GM12878 (cell line): ENCODE measurements around the gene MRPL37. TPM values are rescaled to one million over a fixed set of nuclear protein-coding genes. Genes with fewer than 3 reads are reported as not detected.

Experiments
- ATAC-seq: fragments of 200-7000 bp; cut with Tn5 transposase; 3 replicates; pipeline ENCODE4 v1.9.1; 2020; ENCODE audit warnings: mild to moderate bottlenecking, moderate library complexity
- BruUV-seq: library from RNA; stranded (reverse); fragments of 400-500 nt; replicated peaks from 2 replicates; lab custom pipeline; 2021; lab: Mats Ljungman, UMichigan
- CTCF ChIA-PET: fragments of 300-600 bp; sonication (Branson Sonifier 250); formaldehyde crosslinking; extraction: SDS; loops from one replicate; lab custom pipeline; 2021; ENCODE audit warnings: inconsistent platforms; lab: Yijun Ruan, JAX
- POLR2A ChIA-PET: fragments of 350-600 bp; formaldehyde crosslinking; extraction: SDS; loops from one replicate; lab custom pipeline; 2021; ENCODE audit warnings: inconsistent platforms; lab: Charles Lee
- RAD21 ChIA-PET: fragments of 300-600 bp; sonication (Branson Sonifier 250); formaldehyde crosslinking; loops from one replicate; lab custom pipeline; 2023; ENCODE audit warnings: antibody characterized with exemption; ENCODE audit not compliant: unreplicated experiment; lab: Charles Lee
- SMC1A ChIA-PET: fragments of 300-600 bp; sonication (Branson Sonifier 250); formaldehyde crosslinking; loops from one replicate; lab custom pipeline; 2023; ENCODE audit not compliant: unreplicated experiment, uncharacterized antibody; lab: Charles Lee
- DNase-seq: peaks from one replicate; pipeline ENCODE4 v3.0.0-alpha.2; 2011; ENCODE audit warnings: low read depth, low spot score
- FAIRE-seq: peaks from 3 replicates; lab custom pipeline; 2011; peaks lifted over from hg19 to GRCh38; lab: Jason Lieb, UNC
- H2AFZ ChIP-seq: 2 replicates; pipeline ENCODE4 v1.6.0; 2011; ENCODE audit warnings: low read depth, low read length, control low read depth; ENCODE audit not compliant: control insufficient read depth
- H3K27ac ChIP-seq: 2 replicates; pipeline ENCODE4 v1.5.1; 2011; ENCODE audit warnings: control low read depth; ENCODE audit not compliant: control insufficient read depth, insufficient read depth
- H3K27me3 ChIP-seq, 2 experiments: replicated peaks in 1 of 2; 2 replicates each; pipeline versions ENCODE4 v1.6.0 to v1.6.1; 2011; ENCODE audit warnings: low read length in 1 of 2; ENCODE audit not compliant: control insufficient read depth in 2 of 2, insufficient read depth in 2 of 2
- H3K36me3 ChIP-seq, 2 experiments: 2 replicates each; pipeline ENCODE4 v1.5.1; 2011; ENCODE audit warnings: low read length in 1 of 2; ENCODE audit not compliant: control insufficient read depth in 2 of 2, insufficient read depth in 2 of 2
- H3K4me1 ChIP-seq: 2 replicates; pipeline ENCODE4 v1.6.1; 2011; ENCODE audit warnings: mild to moderate bottlenecking, low read length, moderate library complexity, mixed read lengths; ENCODE audit not compliant: control insufficient read depth, insufficient read depth
- H3K4me2 ChIP-seq: 2 replicates; pipeline ENCODE4 v1.6.0; 2011; ENCODE audit warnings: control low read depth; ENCODE audit not compliant: control insufficient read depth, insufficient read depth
- H3K4me3 ChIP-seq: fragments of 200-600 bp; sonication (generic); 2 replicates; pipeline ENCODE4 v1.5.1; 2016
- H3K79me2 ChIP-seq: 2 replicates; pipeline ENCODE4 v1.6.0; 2011; ENCODE audit warnings: low read length; ENCODE audit not compliant: control insufficient read depth, insufficient read depth
- H3K9ac ChIP-seq: 2 replicates; pipeline ENCODE4 v1.8.0; 2011; ENCODE audit warnings: low read length, control low read depth, mixed read lengths; ENCODE audit not compliant: control insufficient read depth, insufficient read depth
- H3K9me3 ChIP-seq: replicated peaks from 3 replicates; pipeline ENCODE4 v1.5.1; 2011; ENCODE audit warnings: mild to moderate bottlenecking, low read length; ENCODE audit not compliant: control insufficient read depth, insufficient read depth
- H4K20me1 ChIP-seq: 2 replicates; pipeline ENCODE4 v1.6.0; 2011; ENCODE audit not compliant: control insufficient read depth, insufficient read depth
- CREB1 ChIP-seq: IDR thresholded peaks from 2 replicates; pipeline ENCODE4 v1.6.1; 2012; ENCODE audit warnings: low read depth, mild to moderate bottlenecking, inconsistent platforms
- EZH2 ChIP-seq: IDR thresholded peaks from 2 replicates; pipeline ENCODE4 v1.6.1; 2012; ENCODE audit warnings: low read depth, mild to moderate bottlenecking, control low read depth, inconsistent platforms, low read length, borderline replicate concordance; ENCODE audit not compliant: control insufficient read depth
- MAX ChIP-seq: IDR thresholded peaks from 2 replicates; pipeline ENCODE4 v1.6.1; 2012; ENCODE audit warnings: low read depth, low read length, improper control_type of control experiment
- PAX5 ChIP-seq: IDR thresholded peaks from 2 replicates; pipeline ENCODE4 v1.6.1; 2011; ENCODE audit warnings: low read depth, low read length, borderline replicate concordance
- POLR2A ChIP-seq: IDR thresholded peaks from 2 replicates; pipeline ENCODE4 v1.6.1; 2011; ENCODE audit warnings: low read depth, mild to moderate bottlenecking, low read length
- POLR2AphosphoS2 ChIP-seq: IDR thresholded peaks from 2 replicates; pipeline ENCODE4 v1.6.1; 2011; ENCODE audit warnings: low read depth, mild to moderate bottlenecking, low read length, improper control_type of control experiment, moderate library complexity
- SKIL ChIP-seq: fragments of 450-650 bp; IDR thresholded peaks from 2 replicates; pipeline ENCODE4 v1.6.1; 2017; ENCODE audit warnings: mild to moderate bottlenecking, low read depth, inconsistent platforms; ENCODE audit not compliant: poor library complexity, severe bottlenecking
- STAT3 ChIP-seq: IDR thresholded peaks from 2 replicates; pipeline ENCODE4 v1.6.1; 2011; ENCODE audit warnings: low read depth, low read length, improper control_type of control experiment
- WGBS: methylation state at CpG from one replicate; pipeline ENCODE4 v1.1.6; 2016; ENCODE audit warnings: low lambda C conversion rate; ENCODE audit not compliant: insufficient replicate concordance, insufficient coverage; ENCODE audit errors: missing lambda C conversion rate; 5-methylcytosine and 5-hydroxymethylcytosine counted together
- in situ Hi-C: fragments of 300-500 bp; cut with MboI; formaldehyde crosslinking; loops from 9 replicates; pipeline ENCODE4 v1.14.3; 2018; ENCODE audit warnings: mixed read lengths
- intact Hi-C: fragments of 100-400 bp; cut with micrococcal nuclease; formaldehyde crosslinking; loops from one replicate; pipeline ENCODE4 v1.14.2; 2022; ENCODE audit not compliant: unreplicated experiment
- polyA plus RNA-seq, 11 experiments: library from polyadenylated mRNA; depleted of rRNA in 4 of 11; unstranded in 6 of 11; stranded (reverse) in 5 of 11; fragments of >200 nt; fragmentation: Nextera tagmentation in 4 of 11; fragmentation: Illumina TruSeq in 1 of 11; extraction: Ambion mirVana in 4 of 11; extraction: Trizol in 1 of 11; gene quantifications; 1 replicate in 1 of 11; 2 replicates in 10 of 11; pipeline versions ENCODE4 v1.2.1 to v1.2.3, GENCODE V29; 2011 to 2016; ENCODE audit warnings: inconsistent platforms in 2 of 11, missing spikeins in 2 of 11, low read depth in 1 of 11
- total RNA-seq, 4 experiments: library from RNA; depleted of rRNA in 3 of 4; stranded (reverse); fragments of >200 nt in 3 of 4; fragmentation: Illumina TruSeq in 1 of 4; extraction: Trizol in 1 of 4; gene quantifications; 2 replicates each; pipeline versions ENCODE4 v1.2.1 to v1.2.3, GENCODE V29; 2013 to 2021

Gene MRPL37
- total and polyA plus RNA-seq, 10 of the 15 experiments (the other 5 are each of a cell fraction or from before 2014, with no cell fraction given): 41.4 to 217 (median 159) TPM

- RAD21 ChIA-PET: interaction anchor here (0.5 kb wide), 1 partner anchor 266 kb away, joined by 3 read pairs; no protein-coding TSS in a partner anchor
- H3K36me3 ChIP-seq: peaks cover 19 to 23% of the 10 kb centered on the region in 2 experiments
- in situ Hi-C loops: no loop called here
These were observed 20.2 kb downstream of the MRPL37 start for GRCh38 chr1:54220004-54220811.

More at GRCh38 chr1:54220004-54220811, 20.2 kb downstream of the MRPL37 start:
- no peak overlapping the region for H3K4me3 ChIP-seq
- TF ChIP-seq SKIL (no peak), POLR2AphosphoS2 (no peak), EZH2 (no peak), CREB1 (no peak), STAT3 (no peak), POLR2A (0 out of 2 replicates have a peak, but pooled peaks have one; percentile 33), PAX5 (no peak), MAX (no peak)
- H3K4me1 ChIP-seq: no peaks in the 10 kb centered on the region
- DNase-seq (no peak), ATAC-seq (no peak), FAIRE-seq (no peak)
- no peak overlapping the region for H2AFZ ChIP-seq
- H3K27ac ChIP-seq: no peak overlapping the region
- no peak overlapping the region for H3K4me2 ChIP-seq
- no peaks in the 10 kb centered on the region for H4K20me1 ChIP-seq
- CTCF ChIA-PET: no interaction called here
- POLR2A ChIA-PET: interaction anchor here (0.6 kb wide), 1 partner anchor 198 kb away, joined by 3 read pairs; no protein-coding TSS in a partner anchor
- H3K27me3 ChIP-seq: no peaks in the 10 kb centered on the region
- no peak overlapping the region for H3K9ac ChIP-seq
- intact Hi-C loops: no loop called here
- SMC1A ChIA-PET: no interaction called here
- H3K79me2 ChIP-seq: no peaks in the 10 kb centered on the region
- no peaks in the 10 kb centered on the region for H3K9me3 ChIP-seq
- BruUV-seq: no TSS peak
- 81% methylated on average over 17 of the region's 18 CpGs for WGBS
